H1 (cell line): ENCODE data around the gene TSPOAP1. TPM values are rescaled to one million over a fixed set of nuclear protein-coding genes. Genes with fewer than 3 reads are reported as not detected.

Experiments used
- CHD2 ChIP-seq: IDR thresholded peaks from 2 replicates; pipeline ENCODE4 v1.6.1; 2012; ENCODE audit warnings: low read length, improper control_type of control experiment
- HDAC6 ChIP-seq: IDR thresholded peaks from one replicate; pipeline ENCODE4 v1.7.1; 2012; ENCODE audit warnings: low read depth, mild to moderate bottlenecking, inconsistent platforms, low read length, moderate library complexity
- RXRA ChIP-seq: IDR thresholded peaks from 2 replicates; pipeline ENCODE4 v1.6.1; 2011; ENCODE audit warnings: low read depth, mild to moderate bottlenecking, low read length, moderate library complexity; ENCODE audit not compliant: insufficient read depth
- polyA plus RNA-seq, 7 experiments: library from polyadenylated mRNA; depleted of rRNA in 3 of 7; stranded (reverse) in 5 of 7; unstranded in 2 of 7; fragments of >200 nt in 5 of 7; fragments of 200-250 nt in 2 of 7; gene quantifications; 1 replicate in 5 of 7; 2 replicates in 1 of 7; 4 replicates in 1 of 7; pipeline versions ENCODE4 v1.2.1 to v1.2.3, GENCODE V29; 2011 to 2013; ENCODE audit warnings: missing spikeins in 2 of 7, mixed read lengths in 2 of 7
- total RNA-seq: library from RNA; stranded (reverse); fragmentation: NEBNext Ultra II Directional; extraction: Animal tissue kit (Norgen Biotek cat#: 25700); gene quantifications from 2 replicates; pipeline ENCODE4 v1.2.1, GENCODE V29; 2021
- TF ChIP-seq, protein P1 (sequence below): fragments of 300-600 bp; sonication (generic); IDR thresholded peaks from 2 replicates; pipeline ENCODE4 v1.7.1; 2012; ENCODE audit warnings: low read length, moderate library complexity, mild to moderate bottlenecking, inconsistent platforms; ENCODE audit not compliant: insufficient replicate concordance
- TF ChIP-seq, protein P2 (sequence below): IDR thresholded peaks from 2 replicates; pipeline ENCODE4 v1.6.1; 2012; ENCODE audit warnings: low read length, inconsistent platforms
- TF ChIP-seq, protein P3 (sequence below), 3 experiments: IDR thresholded peaks; 1 replicate in 2 of 3; 2 replicates in 1 of 3; pipeline versions ENCODE4 v1.5.1 to v1.6.1; 2011; ENCODE audit warnings: low read length in 3 of 3, mild to moderate bottlenecking in 3 of 3, inconsistent platforms in 2 of 3, low read depth in 1 of 3, moderate library complexity in 1 of 3; ENCODE audit not compliant: insufficient read depth in 1 of 3; ENCODE audit errors: control extremely low read depth in 1 of 3

The TSPOAP1 gene
- total and polyA plus RNA-seq, 2 of the 8 experiments (the other 6 are each of a cell fraction or from before 2014, with no cell fraction given): 7.6 to 9.2 TPM

DNA sequence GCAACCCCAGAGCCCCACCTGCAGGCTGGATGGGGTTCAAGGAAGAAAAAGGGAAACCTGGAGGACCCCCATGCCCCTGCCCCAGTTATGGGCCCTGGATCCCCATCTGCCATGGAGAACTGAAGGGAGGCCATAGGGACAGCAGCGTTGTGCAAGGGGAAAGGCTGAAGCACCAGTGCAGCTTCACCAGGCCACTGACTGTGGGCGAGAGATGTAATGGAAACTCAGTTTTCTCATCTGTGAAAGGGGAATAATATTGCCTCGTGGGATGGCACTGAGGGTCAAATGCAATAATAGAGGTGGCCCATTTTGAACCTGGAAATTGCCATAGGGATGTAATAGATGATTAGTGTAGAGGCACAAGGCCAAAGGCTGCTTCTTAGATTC lies 9.9 kb upstream of the TSPOAP1 start (continued):
- TF ChIP-seq, protein P1, sequence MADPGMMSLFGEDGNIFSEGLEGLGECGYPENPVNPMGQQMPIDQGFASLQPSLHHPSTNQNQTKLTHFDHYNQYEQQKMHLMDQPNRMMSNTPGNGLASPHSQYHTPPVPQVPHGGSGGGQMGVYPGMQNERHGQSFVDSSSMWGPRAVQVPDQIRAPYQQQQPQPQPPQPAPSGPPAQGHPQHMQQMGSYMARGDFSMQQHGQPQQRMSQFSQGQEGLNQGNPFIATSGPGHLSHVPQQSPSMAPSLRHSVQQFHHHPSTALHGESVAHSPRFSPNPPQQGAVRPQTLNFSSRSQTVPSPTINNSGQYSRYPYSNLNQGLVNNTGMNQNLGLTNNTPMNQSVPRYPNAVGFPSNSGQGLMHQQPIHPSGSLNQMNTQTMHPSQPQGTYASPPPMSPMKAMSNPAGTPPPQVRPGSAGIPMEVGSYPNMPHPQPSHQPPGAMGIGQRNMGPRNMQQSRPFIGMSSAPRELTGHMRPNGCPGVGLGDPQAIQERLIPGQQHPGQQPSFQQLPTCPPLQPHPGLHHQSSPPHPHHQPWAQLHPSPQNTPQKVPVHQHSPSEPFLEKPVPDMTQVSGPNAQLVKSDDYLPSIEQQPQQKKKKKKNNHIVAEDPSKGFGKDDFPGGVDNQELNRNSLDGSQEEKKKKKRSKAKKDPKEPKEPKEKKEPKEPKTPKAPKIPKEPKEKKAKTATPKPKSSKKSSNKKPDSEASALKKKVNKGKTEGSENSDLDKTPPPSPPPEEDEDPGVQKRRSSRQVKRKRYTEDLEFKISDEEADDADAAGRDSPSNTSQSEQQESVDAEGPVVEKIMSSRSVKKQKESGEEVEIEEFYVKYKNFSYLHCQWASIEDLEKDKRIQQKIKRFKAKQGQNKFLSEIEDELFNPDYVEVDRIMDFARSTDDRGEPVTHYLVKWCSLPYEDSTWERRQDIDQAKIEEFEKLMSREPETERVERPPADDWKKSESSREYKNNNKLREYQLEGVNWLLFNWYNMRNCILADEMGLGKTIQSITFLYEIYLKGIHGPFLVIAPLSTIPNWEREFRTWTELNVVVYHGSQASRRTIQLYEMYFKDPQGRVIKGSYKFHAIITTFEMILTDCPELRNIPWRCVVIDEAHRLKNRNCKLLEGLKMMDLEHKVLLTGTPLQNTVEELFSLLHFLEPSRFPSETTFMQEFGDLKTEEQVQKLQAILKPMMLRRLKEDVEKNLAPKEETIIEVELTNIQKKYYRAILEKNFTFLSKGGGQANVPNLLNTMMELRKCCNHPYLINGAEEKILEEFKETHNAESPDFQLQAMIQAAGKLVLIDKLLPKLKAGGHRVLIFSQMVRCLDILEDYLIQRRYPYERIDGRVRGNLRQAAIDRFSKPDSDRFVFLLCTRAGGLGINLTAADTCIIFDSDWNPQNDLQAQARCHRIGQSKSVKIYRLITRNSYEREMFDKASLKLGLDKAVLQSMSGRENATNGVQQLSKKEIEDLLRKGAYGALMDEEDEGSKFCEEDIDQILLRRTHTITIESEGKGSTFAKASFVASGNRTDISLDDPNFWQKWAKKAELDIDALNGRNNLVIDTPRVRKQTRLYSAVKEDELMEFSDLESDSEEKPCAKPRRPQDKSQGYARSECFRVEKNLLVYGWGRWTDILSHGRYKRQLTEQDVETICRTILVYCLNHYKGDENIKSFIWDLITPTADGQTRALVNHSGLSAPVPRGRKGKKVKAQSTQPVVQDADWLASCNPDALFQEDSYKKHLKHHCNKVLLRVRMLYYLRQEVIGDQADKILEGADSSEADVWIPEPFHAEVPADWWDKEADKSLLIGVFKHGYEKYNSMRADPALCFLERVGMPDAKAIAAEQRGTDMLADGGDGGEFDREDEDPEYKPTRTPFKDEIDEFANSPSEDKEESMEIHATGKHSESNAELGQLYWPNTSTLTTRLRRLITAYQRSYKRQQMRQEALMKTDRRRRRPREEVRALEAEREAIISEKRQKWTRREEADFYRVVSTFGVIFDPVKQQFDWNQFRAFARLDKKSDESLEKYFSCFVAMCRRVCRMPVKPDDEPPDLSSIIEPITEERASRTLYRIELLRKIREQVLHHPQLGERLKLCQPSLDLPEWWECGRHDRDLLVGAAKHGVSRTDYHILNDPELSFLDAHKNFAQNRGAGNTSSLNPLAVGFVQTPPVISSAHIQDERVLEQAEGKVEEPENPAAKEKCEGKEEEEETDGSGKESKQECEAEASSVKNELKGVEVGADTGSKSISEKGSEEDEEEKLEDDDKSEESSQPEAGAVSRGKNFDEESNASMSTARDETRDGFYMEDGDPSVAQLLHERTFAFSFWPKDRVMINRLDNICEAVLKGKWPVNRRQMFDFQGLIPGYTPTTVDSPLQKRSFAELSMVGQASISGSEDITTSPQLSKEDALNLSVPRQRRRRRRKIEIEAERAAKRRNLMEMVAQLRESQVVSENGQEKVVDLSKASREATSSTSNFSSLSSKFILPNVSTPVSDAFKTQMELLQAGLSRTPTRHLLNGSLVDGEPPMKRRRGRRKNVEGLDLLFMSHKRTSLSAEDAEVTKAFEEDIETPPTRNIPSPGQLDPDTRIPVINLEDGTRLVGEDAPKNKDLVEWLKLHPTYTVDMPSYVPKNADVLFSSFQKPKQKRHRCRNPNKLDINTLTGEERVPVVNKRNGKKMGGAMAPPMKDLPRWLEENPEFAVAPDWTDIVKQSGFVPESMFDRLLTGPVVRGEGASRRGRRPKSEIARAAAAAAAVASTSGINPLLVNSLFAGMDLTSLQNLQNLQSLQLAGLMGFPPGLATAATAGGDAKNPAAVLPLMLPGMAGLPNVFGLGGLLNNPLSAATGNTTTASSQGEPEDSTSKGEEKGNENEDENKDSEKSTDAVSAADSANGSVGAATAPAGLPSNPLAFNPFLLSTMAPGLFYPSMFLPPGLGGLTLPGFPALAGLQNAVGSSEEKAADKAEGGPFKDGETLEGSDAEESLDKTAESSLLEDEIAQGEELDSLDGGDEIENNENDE: no peak
- no peak for TF ChIP-seq RXRA
- no peak for TF ChIP-seq HDAC6
- no peak for TF ChIP-seq CHD2
- TF ChIP-seq, protein P2, sequence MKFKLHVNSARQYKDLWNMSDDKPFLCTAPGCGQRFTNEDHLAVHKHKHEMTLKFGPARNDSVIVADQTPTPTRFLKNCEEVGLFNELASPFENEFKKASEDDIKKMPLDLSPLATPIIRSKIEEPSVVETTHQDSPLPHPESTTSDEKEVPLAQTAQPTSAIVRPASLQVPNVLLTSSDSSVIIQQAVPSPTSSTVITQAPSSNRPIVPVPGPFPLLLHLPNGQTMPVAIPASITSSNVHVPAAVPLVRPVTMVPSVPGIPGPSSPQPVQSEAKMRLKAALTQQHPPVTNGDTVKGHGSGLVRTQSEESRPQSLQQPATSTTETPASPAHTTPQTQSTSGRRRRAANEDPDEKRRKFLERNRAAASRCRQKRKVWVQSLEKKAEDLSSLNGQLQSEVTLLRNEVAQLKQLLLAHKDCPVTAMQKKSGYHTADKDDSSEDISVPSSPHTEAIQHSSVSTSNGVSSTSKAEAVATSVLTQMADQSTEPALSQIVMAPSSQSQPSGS: no peak
- TF ChIP-seq, protein P3, sequence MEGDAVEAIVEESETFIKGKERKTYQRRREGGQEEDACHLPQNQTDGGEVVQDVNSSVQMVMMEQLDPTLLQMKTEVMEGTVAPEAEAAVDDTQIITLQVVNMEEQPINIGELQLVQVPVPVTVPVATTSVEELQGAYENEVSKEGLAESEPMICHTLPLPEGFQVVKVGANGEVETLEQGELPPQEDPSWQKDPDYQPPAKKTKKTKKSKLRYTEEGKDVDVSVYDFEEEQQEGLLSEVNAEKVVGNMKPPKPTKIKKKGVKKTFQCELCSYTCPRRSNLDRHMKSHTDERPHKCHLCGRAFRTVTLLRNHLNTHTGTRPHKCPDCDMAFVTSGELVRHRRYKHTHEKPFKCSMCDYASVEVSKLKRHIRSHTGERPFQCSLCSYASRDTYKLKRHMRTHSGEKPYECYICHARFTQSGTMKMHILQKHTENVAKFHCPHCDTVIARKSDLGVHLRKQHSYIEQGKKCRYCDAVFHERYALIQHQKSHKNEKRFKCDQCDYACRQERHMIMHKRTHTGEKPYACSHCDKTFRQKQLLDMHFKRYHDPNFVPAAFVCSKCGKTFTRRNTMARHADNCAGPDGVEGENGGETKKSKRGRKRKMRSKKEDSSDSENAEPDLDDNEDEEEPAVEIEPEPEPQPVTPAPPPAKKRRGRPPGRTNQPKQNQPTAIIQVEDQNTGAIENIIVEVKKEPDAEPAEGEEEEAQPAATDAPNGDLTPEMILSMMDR (IDR thresholded peaks at IDR 0.05; ENCODE audit: control extremely low read depth in 1 of 3, insufficient read depth in 1 of 3, low read depth in 1 of 3, low read length in 3 of 3): peak in 2 of 3 experiments; percentile 15 to 32; a peak in 2 of 4 replicates
